HG03159 (cell line): ENCODE results near the gene CDKN1A.
A peak's percentile ranks its signal among the peaks of the same experiment; 100 is the strongest.

ENCODE experiments used
- ATAC-seq: cut with Tn5 transposase; IDR thresholded peaks from one replicate; pipeline ENCODE4 v1.9.1; 2021; ENCODE audit warnings: mild to moderate bottlenecking, moderate library complexity; ENCODE audit not compliant: unreplicated experiment

CDKN1A gene

GRCh38 chr6:36677059-36677749 lies 1.3 kb upstream of the CDKN1A start:
- ATAC-seq = no peak

GRCh38 chr6:36677753-36678487 lies 594 bp upstream of the CDKN1A start:
- no peak for ATAC-seq

- no peak for ATAC-seq
Measured at GRCh38 chr6:36679043-36679833, 724 bp downstream of the CDKN1A start.

- ATAC-seq = peak; percentile 38
Measured at GRCh38 chr6:36682328-36683144, 4.0 kb downstream of the CDKN1A start.

- no peak for ATAC-seq
Measured at GRCh38 chr6:36683145-36683655, 4.7 kb downstream of the CDKN1A start.

GRCh38 chr6:36683656-36684446 lies 5.3 kb downstream of the CDKN1A start:
- no peak for ATAC-seq

- ATAC-seq = no peak
Measured at GRCh38 chr6:36684447-36684812, 5.9 kb downstream of the CDKN1A start.

GRCh38 chr6:36685166-36685924 lies 6.8 kb downstream of the CDKN1A start:
- ATAC-seq = no peak

- ATAC-seq = no peak
Measured at GRCh38 chr6:36685926-36686667, 7.6 kb downstream of the CDKN1A start.

- ATAC-seq = no peak
Measured at GRCh38 chr6:36686668-36687513, 8.4 kb downstream of the CDKN1A start.

- no peak for ATAC-seq
Measured at GRCh38 chr6:36688063-36688738, 9.7 kb downstream of the CDKN1A start.

GRCh38 chr6:36688739-36689075 lies 10.2 kb downstream of the CDKN1A start:
- ATAC-seq = no peak

GRCh38 chr6:36691011-36691410 lies 12.5 kb downstream of the CDKN1A start:
- no peak for ATAC-seq

GRCh38 chr6:36691612-36692011 lies 13.1 kb downstream of the CDKN1A start:
- ATAC-seq = no peak

GRCh38 chr6:36692220-36692619 lies 13.7 kb downstream of the CDKN1A start:
- ATAC-seq = no peak

GRCh38 chr6:36692861-36693702 lies 14.6 kb downstream of the CDKN1A start:
- no peak for ATAC-seq
